Renal cortical epithelial cell (primary cell): ENCODE data around the gene ANKRD2. TPM values are rescaled to one million over a fixed set of nuclear protein-coding genes. Genes with fewer than 3 reads are reported as not detected.
A peak's percentile ranks its signal among the peaks of the same experiment; 100 is the strongest.

Source experiments
- DNase-seq: peaks from one replicate; pipeline ENCODE4 v3.0.0-alpha.2; 2011; ENCODE audit warnings: low read depth
- total RNA-seq: library from RNA; depleted of rRNA; stranded (reverse); fragments of >200 nt; gene quantifications from 2 replicates; pipeline ENCODE4 v1.2.3, GENCODE V29; 2014

Gene ANKRD2
- total RNA-seq, 1 donor from 2014 or later: 31.3 TPM

- peak; percentile 93 for DNase-seq
Measured at GRCh38 chr10:97596101-97597082, 23.8 kb downstream of the ANKRD2 start.

DNA sequence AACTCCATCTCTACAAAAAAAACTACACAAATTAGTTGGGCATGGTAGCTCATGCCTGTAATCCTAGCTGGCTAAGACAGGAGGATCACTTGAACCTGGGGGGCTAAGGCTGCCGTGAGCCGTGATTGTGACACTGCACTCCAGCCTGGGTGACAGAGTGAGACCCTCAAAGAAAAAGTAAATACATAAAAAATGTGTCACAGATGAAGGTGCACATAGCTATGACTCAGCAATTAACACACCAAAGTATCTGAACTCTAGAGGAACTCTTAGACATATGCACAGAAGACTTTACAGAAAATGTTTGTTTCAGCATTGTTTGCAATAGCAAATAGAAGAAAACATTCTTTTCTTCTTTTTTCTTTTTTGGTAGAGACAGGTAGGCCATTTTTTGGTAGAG lies 25.2 kb downstream of the ANKRD2 start:
- peak; percentile 65 for DNase-seq

- peak; percentile 38 for DNase-seq
Measured at GRCh38 chr10:97598407-97599271, 26.1 kb downstream of the ANKRD2 start.

DNA sequence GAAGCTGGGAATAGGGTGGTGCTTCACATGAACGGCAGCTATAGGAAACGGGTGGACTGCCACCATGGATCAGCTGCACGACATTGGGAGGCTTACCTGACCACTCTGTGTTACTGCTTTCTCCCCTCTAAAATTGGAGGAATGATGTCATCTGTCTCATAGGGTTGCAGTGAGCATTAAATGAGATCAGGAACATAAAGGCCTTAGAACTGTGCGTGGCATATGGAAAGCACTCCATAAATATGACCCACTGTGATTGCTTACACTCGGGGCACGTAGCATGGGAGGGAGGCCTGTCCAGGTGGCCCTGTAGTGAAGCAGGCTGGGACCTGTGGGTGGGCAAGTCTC lies 26.7 kb downstream of the ANKRD2 start:
- DNase-seq: no peak

DNA sequence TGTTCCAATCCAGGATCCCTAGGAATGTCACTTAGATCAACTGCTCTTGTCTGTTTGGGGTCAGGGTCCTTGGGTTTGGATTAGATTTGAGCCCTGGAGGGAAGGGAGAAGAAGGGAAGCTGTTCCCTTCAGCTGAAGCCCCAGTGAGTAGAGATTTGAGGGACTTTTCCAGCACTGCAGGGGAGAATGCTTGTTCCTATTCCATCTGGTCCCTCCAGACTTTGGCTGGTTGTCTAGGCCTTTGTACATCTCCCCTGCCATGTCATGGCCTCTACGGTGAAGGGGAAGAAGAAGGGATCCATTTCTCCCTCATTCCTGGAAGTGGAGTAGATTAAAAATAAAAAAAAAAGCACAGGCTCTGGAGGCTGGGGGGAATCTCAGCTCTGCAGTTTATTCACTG lies 28.0 kb downstream of the ANKRD2 start:
- no peak for DNase-seq

- no peak for DNase-seq
Measured at GRCh38 chr10:97601268-97602215, 29.0 kb downstream of the ANKRD2 start.

- no peak for DNase-seq
Measured at GRCh38 chr10:97607095-97607636, 34.6 kb downstream of the ANKRD2 start.

GRCh38 chr10:97608991-97609561 lies 36.5 kb downstream of the ANKRD2 start:
- no peak for DNase-seq

DNA sequence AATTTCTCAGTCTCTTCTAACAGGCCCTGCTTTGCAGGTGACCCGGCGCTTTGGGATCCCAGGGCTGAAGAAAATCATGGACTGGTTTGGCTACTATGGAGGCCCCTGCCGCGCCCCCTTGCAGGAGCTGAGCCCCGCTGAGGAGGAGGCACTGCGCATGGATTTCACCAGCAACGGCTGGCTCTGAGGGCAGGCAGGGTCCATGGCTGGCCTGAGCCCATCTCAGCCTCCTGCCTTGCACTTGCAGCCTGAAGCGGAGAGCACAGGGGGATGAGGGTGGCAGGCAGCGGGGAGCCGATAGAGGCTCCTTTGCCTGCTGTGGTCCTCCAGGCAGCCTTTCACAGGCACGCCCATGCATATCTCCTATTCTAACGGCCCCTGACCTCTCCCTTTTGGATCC lies 38.9 kb downstream of the ANKRD2 start:
- DNase-seq: no peak

- peak; percentile 66 for DNase-seq
Measured at GRCh38 chr10:97612386-97612785, 39.8 kb downstream of the ANKRD2 start.

DNA sequence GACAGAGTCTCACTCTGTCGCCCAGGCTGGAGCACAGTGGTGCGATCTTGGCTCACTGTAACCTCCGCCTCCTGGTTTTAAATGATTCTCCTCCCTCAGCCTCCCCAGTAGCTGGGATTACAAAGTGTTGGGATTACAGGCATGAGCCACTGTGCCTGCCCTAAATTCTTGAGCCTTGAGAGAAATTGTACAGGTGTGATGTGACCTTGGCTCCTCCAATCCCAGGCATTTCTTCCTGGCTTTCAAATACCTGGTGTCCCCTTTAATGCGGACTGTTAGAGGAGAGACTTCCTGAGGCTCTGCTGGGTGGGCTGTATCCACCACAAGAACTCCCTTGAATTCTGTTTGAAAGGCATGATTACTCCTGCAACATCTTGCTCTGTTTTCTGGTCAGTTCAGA lies 45.7 kb downstream of the ANKRD2 start:
- no peak for DNase-seq

DNA sequence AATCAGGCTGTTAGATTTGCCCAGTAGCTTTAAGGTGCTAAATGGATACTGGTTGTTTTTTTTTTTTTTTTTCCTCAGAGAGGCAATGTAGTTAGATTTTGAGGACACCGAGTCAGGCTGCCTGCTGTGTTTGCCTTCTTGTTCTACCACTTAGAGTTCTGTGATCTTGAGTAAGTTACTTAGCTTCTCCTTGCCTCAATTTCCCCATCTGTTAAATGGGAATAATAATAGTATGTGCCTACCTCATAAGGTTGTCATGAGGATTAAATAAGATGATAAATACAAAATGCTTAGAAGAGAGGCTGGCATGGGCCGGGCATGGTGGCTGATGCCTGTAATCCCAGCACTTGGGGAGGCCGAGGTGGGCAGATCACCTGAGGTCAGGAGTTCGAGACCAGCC lies 46.2 kb downstream of the ANKRD2 start:
- no peak for DNase-seq

DNA sequence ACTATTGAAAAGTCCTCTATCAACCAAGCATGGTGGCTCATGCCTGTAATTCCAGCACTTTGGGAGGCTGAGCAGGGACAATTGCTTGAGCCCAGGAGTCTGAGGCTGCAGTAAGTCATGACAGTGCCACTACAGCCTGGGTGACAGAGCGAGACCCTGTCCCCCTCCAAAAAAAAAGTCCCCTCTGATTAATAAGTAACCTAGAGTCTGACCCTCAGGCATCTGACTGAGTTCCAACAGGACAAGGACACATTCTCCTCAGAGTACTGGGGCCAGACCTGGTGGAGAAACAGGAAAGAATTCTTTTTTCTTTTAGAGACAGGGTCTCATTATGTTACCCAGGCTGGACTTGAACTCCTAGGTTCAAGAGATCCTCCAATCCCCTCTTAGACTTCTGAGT lies 50.7 kb downstream of the ANKRD2 start:
- no peak for DNase-seq

GRCh38 chr10:97627731-97628130 lies 55.2 kb downstream of the ANKRD2 start:
- DNase-seq: no peak

GRCh38 chr10:97628228-97628627 lies 55.6 kb downstream of the ANKRD2 start:
- no peak for DNase-seq

DNA sequence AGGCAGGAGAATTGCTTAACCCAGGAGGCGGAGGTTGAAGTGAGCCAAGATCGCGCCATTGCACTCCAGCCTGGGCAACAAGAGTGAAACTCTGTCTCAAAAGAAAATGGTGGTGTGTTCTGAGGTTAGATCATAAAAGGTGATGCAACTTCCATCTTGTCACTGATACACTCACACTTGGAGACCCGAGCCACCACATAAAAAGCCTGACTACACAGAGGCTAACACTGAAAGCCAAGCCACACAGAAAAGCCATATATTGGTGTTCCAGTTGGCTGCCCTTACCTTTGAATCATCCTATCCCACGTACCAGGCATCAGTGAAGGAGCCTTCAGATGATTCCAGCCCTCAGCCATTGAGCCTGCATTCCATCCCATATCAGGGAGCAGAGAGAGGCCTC lies 56.7 kb downstream of the ANKRD2 start:
- peak; percentile 78 for DNase-seq

DNA sequence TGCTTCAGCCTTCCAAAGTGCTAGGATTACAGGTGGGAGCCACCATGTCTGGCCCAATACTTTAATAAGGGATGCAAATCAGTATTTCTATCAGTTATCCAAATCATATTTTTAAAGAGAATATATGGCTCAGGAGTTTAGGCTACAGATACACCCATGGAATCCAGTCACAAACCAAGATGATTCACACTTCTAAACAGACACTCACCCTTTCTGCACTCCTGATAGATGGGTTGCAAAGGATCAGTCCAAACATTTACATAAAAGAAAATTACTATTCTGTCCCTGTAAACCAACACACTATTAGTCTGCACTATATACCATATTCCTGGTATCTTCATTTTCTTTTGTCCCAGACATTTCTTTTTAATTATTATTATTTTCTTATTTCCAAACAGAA lies 58.5 kb downstream of the ANKRD2 start:
- no peak for DNase-seq

DNA sequence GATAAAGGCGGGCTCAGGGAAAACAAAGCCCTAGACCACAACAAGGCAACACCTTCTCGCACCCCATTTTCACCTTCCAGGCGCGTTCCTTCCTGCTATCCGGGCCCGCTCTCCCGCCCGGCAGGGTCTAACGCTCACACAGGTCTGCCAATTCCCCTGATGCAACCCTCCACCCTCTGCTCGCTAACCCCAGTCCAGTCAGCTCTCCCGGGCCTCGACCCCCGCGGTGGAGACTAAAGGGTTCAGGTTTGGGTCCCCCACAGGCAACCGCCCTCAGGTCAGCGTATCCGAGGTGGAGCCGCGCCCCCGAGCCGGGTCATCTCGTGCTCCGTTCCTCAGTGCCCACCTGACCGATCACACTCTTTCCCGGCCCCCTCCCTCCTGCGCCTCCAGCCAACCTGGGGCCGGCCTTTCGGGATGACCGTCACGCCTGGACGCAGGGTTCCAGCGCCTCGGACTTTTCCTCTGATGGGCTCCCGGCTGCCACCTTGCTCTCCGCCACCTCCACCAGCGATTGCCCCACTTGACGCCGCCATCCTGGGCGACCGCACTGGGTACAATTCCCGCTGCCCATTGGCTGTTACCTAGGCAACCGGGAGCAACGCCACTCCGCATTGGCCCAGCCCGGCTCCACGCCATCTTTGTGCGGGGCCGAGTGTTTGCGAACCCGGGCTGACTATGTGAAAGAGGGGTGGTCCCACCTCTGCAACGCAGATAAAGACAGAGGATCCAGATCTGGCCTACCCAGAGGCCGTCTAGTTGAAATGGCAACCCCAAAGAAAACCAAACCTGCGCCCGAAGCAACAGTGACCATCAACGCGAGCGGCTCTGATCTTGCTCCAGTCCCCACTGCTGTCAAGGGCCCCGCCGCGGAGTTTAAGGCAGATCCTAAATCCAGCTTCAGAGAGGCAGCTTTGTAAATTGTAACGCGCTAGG lies 60.6 kb downstream of the ANKRD2 start, which contains the start of gene MORN4:
TSS of gene MORN4 (minus strand) at position 552 of the 936 bp plus-strand sequence. CDS start 13,847 bp downstream, outside the sequence.
- peak; percentile 77 for DNase-seq
